Hepatocyte (in vitro differentiated cells): ENCODE measurements around the gene CABCOCO1.

Source experiments
- EZH2 ChIP-seq: fragments of 200-600 bp; sonication (generic); IDR thresholded peaks from 2 replicates; pipeline ENCODE4 v1.6.1; 2016; ENCODE audit warnings: antibody characterized with exemption, mild to moderate bottlenecking, borderline replicate concordance
- EZH2phosphoT487 ChIP-seq: fragments of 200-600 bp; sonication (generic); IDR thresholded peaks from one replicate; pipeline ENCODE4 v1.6.1; 2018; ENCODE audit warnings: antibody characterized with exemption, mild to moderate bottlenecking, low read depth, moderate library complexity; ENCODE audit not compliant: unreplicated experiment, severe bottlenecking
- TF ChIP-seq, protein P1 (sequence below): fragments of 200-600 bp; sonication (generic); IDR thresholded peaks from 2 replicates; pipeline ENCODE4 v1.5.1; 2016; ENCODE audit warnings: antibody characterized with exemption, mild to moderate bottlenecking; ENCODE audit not compliant: poor library complexity

DNA sequence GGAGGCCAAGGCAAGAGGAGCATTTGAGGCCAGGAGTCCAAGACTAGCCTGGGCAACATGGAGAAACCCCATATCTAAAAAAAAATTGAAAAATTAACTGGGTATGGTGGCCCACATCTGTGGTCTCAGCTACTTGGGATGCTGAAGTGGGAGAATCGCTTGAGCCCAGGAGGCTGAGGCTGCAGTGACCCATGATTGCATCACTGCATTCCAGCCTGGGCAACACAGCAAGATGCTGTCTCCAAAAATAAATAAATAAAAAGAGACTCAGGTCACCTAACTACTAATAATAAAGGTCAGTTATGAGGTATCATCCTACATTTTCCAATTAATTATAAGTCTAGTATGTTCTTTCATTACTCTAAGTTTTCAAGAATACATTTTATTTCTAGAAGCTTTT, 20.6 kb downstream of the CABCOCO1 start:
- TF ChIP-seq EZH2phosphoT487 (no peak), EZH2 (no peak)
- TF ChIP-seq, protein P1, sequence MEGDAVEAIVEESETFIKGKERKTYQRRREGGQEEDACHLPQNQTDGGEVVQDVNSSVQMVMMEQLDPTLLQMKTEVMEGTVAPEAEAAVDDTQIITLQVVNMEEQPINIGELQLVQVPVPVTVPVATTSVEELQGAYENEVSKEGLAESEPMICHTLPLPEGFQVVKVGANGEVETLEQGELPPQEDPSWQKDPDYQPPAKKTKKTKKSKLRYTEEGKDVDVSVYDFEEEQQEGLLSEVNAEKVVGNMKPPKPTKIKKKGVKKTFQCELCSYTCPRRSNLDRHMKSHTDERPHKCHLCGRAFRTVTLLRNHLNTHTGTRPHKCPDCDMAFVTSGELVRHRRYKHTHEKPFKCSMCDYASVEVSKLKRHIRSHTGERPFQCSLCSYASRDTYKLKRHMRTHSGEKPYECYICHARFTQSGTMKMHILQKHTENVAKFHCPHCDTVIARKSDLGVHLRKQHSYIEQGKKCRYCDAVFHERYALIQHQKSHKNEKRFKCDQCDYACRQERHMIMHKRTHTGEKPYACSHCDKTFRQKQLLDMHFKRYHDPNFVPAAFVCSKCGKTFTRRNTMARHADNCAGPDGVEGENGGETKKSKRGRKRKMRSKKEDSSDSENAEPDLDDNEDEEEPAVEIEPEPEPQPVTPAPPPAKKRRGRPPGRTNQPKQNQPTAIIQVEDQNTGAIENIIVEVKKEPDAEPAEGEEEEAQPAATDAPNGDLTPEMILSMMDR = no peak
